ENCODE measurements around the gene ZNF276.
"Not testable (repeated sequence)": the region's sequence is repeated elsewhere in the genome, so short reads cannot be mapped to it uniquely, and the experiment has no call there.

The ZNF276 gene

DNA sequence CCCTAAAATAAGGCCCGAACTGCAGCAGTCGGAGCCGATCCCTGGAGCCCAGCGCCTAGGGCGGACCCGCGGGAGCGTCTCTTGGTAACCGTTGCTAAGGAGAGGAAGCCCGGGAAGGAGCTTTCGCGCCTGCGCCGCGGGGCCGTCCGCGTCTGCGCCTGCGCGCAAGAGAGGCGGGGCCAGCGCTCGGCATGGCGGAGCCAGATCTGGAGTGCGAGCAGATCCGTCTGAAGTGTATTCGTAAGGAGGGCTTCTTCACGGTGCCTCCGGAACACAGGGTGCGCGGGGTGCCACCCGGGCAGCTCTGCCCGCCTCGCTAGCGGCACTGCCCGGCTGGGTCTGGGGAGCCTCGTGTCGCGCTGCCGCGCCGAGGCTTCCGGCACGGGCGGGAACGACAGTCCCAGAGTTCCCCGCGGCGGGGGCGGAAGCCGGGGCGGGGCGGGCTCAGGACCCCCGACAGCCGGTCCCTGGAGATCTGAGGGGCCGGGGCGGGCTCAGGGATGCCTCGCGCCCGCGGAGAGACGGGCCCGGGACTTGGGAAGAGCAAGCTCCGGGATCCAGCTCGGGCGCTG is 34.7 kb upstream of the ZNF276 start, which contains the start of gene CDK10:
TSS of gene CDK10 (plus strand) at position 170 of the 572 bp plus-strand sequence. CDS start at position 192, 22 bp downstream.
- peak; percentile 94 for DNase-seq (ENCODE audit: extremely low read depth, insufficient read length)
- H3K4me3 ChIP-seq (replicated peaks; ENCODE audit: low read depth, low read length) = peak within 1 kb of the TSS; percentile 68
- H3K36me3 ChIP-seq (ENCODE audit: control insufficient read depth, insufficient read depth, low read length) = peaks cover 12% of the 10 kb centered on the region
- TF ChIP-seq, protein P1, sequence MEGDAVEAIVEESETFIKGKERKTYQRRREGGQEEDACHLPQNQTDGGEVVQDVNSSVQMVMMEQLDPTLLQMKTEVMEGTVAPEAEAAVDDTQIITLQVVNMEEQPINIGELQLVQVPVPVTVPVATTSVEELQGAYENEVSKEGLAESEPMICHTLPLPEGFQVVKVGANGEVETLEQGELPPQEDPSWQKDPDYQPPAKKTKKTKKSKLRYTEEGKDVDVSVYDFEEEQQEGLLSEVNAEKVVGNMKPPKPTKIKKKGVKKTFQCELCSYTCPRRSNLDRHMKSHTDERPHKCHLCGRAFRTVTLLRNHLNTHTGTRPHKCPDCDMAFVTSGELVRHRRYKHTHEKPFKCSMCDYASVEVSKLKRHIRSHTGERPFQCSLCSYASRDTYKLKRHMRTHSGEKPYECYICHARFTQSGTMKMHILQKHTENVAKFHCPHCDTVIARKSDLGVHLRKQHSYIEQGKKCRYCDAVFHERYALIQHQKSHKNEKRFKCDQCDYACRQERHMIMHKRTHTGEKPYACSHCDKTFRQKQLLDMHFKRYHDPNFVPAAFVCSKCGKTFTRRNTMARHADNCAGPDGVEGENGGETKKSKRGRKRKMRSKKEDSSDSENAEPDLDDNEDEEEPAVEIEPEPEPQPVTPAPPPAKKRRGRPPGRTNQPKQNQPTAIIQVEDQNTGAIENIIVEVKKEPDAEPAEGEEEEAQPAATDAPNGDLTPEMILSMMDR (IDR thresholded peaks at IDR 0.05; ENCODE audit: insufficient read depth, low read length, poor library complexity, severe bottlenecking) = no peak
- no peaks in the 10 kb centered on the region for H3K27me3 ChIP-seq (replicated peaks; ENCODE audit: control insufficient read depth, insufficient read depth, low read length)

DNA sequence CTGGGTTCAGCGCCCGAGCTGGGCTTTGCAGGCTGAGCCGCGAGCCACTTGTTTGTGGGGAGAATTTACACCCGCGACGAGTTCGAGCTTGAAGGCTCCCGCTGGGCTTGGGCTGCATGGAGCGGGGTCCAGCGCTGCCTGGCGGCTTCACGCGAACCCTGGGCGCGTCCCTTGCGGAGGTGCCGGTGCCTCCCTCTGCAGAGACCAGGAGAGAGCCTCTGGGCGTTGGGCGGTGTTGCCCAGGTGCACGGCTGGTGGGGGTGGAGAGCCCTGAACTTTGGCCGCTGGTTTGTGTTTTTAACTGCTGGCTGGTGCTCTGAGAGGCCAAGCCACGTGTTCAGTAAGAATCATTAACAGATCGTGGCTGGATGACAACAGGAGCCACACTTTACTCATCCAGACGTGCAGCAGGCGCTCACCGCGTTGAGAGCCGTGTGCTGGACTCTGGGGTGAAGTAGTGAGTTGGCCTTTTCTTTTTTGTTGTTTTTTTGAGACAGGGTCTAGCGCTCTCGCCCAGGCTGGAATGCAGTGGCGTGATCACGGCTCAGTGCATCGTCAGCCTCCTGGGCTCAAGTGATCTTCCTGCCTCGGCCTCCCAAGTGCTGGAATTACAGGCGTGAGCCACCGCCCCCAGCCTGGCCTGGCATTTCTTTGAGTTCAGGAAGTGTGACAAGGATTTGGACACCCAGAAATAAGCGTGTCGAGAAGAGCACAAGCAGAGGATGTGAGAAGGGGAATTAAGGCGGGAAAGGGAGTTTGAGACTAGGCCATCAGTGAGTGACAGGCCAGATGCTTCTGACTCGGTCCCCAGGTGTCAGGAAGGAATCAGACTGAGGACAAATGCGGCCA is 34.0 kb upstream of the ZNF276 start:
- no peak for DNase-seq (ENCODE audit: extremely low read depth, insufficient read length)
- Histone ChIP-seq H3K27me3 (replicated peaks; ENCODE audit: control insufficient read depth, insufficient read depth, low read length) (no peaks in the 10 kb centered on the region), H3K36me3 (ENCODE audit: control insufficient read depth, insufficient read depth, low read length) (peaks cover 19% of the 10 kb centered on the region), H3K4me3 (replicated peaks; ENCODE audit: low read depth, low read length) (peak overlapping the region; percentile 68)
- TF ChIP-seq, protein P1 (IDR thresholded peaks at IDR 0.05; ENCODE audit: insufficient read depth, low read length, poor library complexity, severe bottlenecking) = no peak

DNA sequence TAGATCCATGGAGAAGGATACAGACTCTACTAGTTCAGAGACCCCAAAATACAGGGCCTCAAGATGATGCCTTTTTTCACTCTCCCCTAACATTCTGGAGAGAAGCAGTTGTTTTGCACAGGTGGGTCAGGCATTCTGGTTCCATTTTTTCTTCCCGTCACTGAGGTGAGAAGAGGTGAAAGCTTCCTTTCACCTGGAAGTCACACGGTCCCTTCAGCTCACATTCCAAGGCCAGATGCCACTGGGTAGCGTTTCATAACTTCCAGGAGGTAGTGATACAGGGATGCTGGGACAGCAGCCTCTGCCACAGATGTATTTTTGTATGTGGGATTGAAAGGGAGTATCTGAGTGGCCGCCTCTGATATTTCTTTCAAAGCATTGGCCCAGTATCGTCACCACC is 32.9 kb upstream of the ZNF276 start:
- no peaks in the 10 kb centered on the region for H3K27me3 ChIP-seq (replicated peaks; ENCODE audit: control insufficient read depth, insufficient read depth, low read length)
- TF ChIP-seq, protein P1 (IDR thresholded peaks at IDR 0.05; ENCODE audit: insufficient read depth, low read length, poor library complexity, severe bottlenecking) = no peak
- H3K36me3 ChIP-seq (ENCODE audit: control insufficient read depth, insufficient read depth, low read length) = peaks cover 23% of the 10 kb centered on the region
- no peak overlapping the region for H3K4me3 ChIP-seq (replicated peaks; ENCODE audit: low read depth, low read length)
- DNase-seq (ENCODE audit: extremely low read depth, insufficient read length) = no peak

DNA sequence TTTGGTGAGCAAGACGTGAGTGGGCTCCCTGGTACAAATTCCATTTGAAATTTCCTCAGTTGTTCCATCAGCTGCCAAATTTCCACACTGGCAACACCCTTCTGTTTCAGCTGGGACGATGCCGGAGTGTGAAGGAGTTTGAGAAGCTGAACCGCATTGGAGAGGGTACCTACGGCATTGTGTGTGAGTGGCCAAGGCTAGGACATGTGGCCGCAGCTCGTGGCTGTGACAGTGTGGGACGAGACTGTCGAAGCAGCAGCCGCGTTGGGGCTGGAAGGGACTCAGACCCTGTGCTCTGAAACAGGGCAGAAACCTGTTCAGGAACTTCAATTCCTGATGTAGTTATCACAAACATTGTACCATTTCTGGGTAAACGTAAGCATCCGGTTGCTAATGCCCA is 32.2 kb upstream of the ZNF276 start:
- Histone ChIP-seq H3K4me3 (replicated peaks; ENCODE audit: low read depth, low read length) (no peak overlapping the region), H3K27me3 (replicated peaks; ENCODE audit: control insufficient read depth, insufficient read depth, low read length) (no peaks in the 10 kb centered on the region), H3K36me3 (ENCODE audit: control insufficient read depth, insufficient read depth, low read length) (peaks cover 28% of the 10 kb centered on the region)
- DNase-seq (ENCODE audit: extremely low read depth, insufficient read length) = no peak
- TF ChIP-seq, protein P1 (IDR thresholded peaks at IDR 0.05; ENCODE audit: insufficient read depth, low read length, poor library complexity, severe bottlenecking) = no peak

DNA sequence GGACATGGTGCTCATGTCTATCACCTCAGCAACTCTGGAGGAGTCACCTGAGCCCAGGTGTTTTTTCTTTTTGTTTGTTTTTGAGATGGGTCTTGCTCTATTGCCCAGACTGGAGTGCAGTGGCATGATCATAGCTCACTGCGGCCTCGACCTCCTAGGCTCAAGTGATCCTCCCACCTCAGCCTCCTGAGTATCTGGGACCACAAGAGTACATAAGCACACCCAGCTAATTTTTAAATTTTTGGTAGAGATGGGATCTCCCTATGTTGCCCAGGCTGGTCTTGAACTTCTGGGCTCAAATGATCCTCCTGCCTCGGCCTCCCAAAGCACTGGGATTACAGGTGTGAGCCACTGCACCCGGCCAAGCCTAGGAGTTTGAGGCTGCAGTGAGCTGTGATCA is 31.7 kb upstream of the ZNF276 start:
- H3K27me3 ChIP-seq (replicated peaks; ENCODE audit: control insufficient read depth, insufficient read depth, low read length); H3K4me3 ChIP-seq (replicated peaks; ENCODE audit: low read depth, low read length); DNase-seq (ENCODE audit: extremely low read depth, insufficient read length): not testable (repeated sequence)
- peaks cover 32% of the 10 kb centered on the region for H3K36me3 ChIP-seq (ENCODE audit: control insufficient read depth, insufficient read depth, low read length)

DNA sequence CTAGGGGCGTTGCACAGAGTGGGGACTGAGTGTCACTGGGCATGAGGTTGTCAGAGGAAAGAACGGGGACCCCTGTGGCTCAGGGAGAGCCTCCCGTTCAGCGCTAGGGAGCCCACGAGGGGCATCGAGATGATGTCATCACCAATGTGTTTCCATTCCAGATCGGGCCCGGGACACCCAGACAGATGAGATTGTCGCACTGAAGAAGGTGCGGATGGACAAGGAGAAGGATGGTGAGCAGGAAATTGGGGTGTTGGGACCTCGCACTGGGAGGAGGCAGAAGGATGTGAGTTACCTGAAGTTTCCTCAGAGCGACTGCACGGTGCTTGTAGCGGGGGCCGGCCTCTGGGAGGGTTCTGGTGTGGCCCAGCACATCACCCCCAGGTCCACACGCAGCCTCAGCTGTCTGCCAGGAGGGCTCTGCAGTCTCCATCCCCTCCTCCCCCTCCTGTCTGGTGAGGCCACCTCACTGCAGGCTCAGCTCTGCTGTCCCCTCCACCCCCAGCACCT is 30.9 kb upstream of the ZNF276 start:
- no peak for DNase-seq (ENCODE audit: extremely low read depth, insufficient read length)
- H3K27me3 ChIP-seq (replicated peaks; ENCODE audit: control insufficient read depth, insufficient read depth, low read length) = no peaks in the 10 kb centered on the region
- no peak overlapping the region for H3K4me3 ChIP-seq (replicated peaks; ENCODE audit: low read depth, low read length)
- TF ChIP-seq, protein P1 (IDR thresholded peaks at IDR 0.05; ENCODE audit: insufficient read depth, low read length, poor library complexity, severe bottlenecking) = no peak
- peaks cover 33% of the 10 kb centered on the region for H3K36me3 ChIP-seq (ENCODE audit: control insufficient read depth, insufficient read depth, low read length)

Data from GM06990 (cell line).